ENCODE results near the gene DARS1. TPM values are rescaled to one million over a fixed set of nuclear protein-coding genes. Genes with fewer than 3 reads are reported as not detected.

Gene DARS1
- polyA plus RNA-seq, 3 donors = 129 to 152 (median 139) TPM

- DNase-seq = no peak
These were observed 35.8 kb downstream of the DARS1 start for GRCh38 chr2:135949451-135950234.

GRCh38 chr2:135948642-135949355 is 36.6 kb downstream of the DARS1 start:
- DNase-seq = no peak

- DNase-seq = no peak
These were observed 37.3 kb downstream of the DARS1 start for GRCh38 chr2:135948141-135948540.

GRCh38 chr2:135947483-135947882 is 37.9 kb downstream of the DARS1 start:
- no peak for DNase-seq

- DNase-seq = no peak
These were observed 39.9 kb downstream of the DARS1 start for GRCh38 chr2:135945526-135945925.

GRCh38 chr2:135944625-135945024 is 40.8 kb downstream of the DARS1 start:
- DNase-seq = no peak

- DNase-seq = no peak
These were observed 42.3 kb downstream of the DARS1 start for GRCh38 chr2:135942936-135943688.

GRCh38 chr2:135936524-135936923 is 48.9 kb downstream of the DARS1 start:
- no peak for DNase-seq

- no peak for DNase-seq
These were observed 49.5 kb downstream of the DARS1 start for GRCh38 chr2:135935914-135936313.

- no peak for DNase-seq
These were observed 53.5 kb downstream of the DARS1 start for GRCh38 chr2:135931776-135932443.

- no peak for DNase-seq
These were observed 58.8 kb downstream of the DARS1 start for GRCh38 chr2:135926605-135927004.

GRCh38 chr2:135925571-135925970 is 59.9 kb downstream of the DARS1 start:
- no peak for DNase-seq

GRCh38 chr2:135916207-135916606 is 69.2 kb downstream of the DARS1 start:
- peak; percentile 35 for DNase-seq

GRCh38 chr2:135914485-135914884 is 70.9 kb downstream of the DARS1 start:
- no peak for DNase-seq

GRCh38 chr2:135913727-135914365 is 71.6 kb downstream of the DARS1 start:
- peak; percentile 33 for DNase-seq

- no peak for DNase-seq
These were observed 75.5 kb downstream of the DARS1 start for GRCh38 chr2:135909976-135910375.

GRCh38 chr2:135905679-135906078 is 79.7 kb downstream of the DARS1 start:
- no peak for DNase-seq

GRCh38 chr2:135904341-135904989 is 81.0 kb downstream of the DARS1 start:
- no peak for DNase-seq

GRCh38 chr2:135903650-135904049 is 81.8 kb downstream of the DARS1 start:
- DNase-seq = no peak

GRCh38 chr2:135899567-135899966 is 85.9 kb downstream of the DARS1 start:
- no peak for DNase-seq

GRCh38 chr2:135898234-135898786 is 87.1 kb downstream of the DARS1 start:
- no peak for DNase-seq
